Type B pancreatic cell (in vitro differentiated cells): ENCODE measurements around the gene ATP10D. TPM values are rescaled to one million over a fixed set of nuclear protein-coding genes. Genes with fewer than 3 reads are reported as not detected.

Experiments
- DNase-seq: peaks from one replicate; pipeline ENCODE4 v3.0.0; 2021; ENCODE audit warnings: mixed read lengths; ENCODE audit not compliant: unreplicated experiment; ENCODE audit errors: extremely low spot score
- H3K27ac Mint-ChIP-seq: 2 replicates; pipeline ENCODE4 v1.8.0; 2021; ENCODE audit warnings: mild to moderate bottlenecking, mixed read lengths
- H3K27me3 Mint-ChIP-seq: 2 replicates; pipeline ENCODE4 v1.8.0; 2021; ENCODE audit warnings: mixed read lengths
- H3K36me3 Mint-ChIP-seq: 2 replicates; pipeline ENCODE4 v1.8.0; 2021; ENCODE audit warnings: mixed read lengths
- H3K4me1 Mint-ChIP-seq: one replicate; pipeline ENCODE4 v1.8.0; 2021; ENCODE audit warnings: mixed read lengths; ENCODE audit not compliant: unreplicated experiment
- H3K4me3 Mint-ChIP-seq: 2 replicates; pipeline ENCODE4 v1.8.0; 2021; ENCODE audit warnings: mild to moderate bottlenecking, mixed read lengths
- H3K9me3 Mint-ChIP-seq: 2 replicates; pipeline ENCODE4 v1.8.0; 2021; ENCODE audit warnings: mixed read lengths
- total RNA-seq: library from RNA; stranded (reverse); gene quantifications from 2 replicates; pipeline ENCODE4 v1.2.1, GENCODE V29; 2021; ENCODE audit warnings: low replicate concordance
- TF ChIP-seq, protein P1 (sequence below): fragments of 200-600 bp; sonication (generic); conservative IDR thresholded peaks from 2 replicates; pipeline ENCODE4 v1.5.0; 2021; ENCODE audit warnings: antibody characterized with exemption, mild to moderate bottlenecking

ATP10D gene
- total RNA-seq, 1 donor from 2014 or later: 33.5 TPM

DNA sequence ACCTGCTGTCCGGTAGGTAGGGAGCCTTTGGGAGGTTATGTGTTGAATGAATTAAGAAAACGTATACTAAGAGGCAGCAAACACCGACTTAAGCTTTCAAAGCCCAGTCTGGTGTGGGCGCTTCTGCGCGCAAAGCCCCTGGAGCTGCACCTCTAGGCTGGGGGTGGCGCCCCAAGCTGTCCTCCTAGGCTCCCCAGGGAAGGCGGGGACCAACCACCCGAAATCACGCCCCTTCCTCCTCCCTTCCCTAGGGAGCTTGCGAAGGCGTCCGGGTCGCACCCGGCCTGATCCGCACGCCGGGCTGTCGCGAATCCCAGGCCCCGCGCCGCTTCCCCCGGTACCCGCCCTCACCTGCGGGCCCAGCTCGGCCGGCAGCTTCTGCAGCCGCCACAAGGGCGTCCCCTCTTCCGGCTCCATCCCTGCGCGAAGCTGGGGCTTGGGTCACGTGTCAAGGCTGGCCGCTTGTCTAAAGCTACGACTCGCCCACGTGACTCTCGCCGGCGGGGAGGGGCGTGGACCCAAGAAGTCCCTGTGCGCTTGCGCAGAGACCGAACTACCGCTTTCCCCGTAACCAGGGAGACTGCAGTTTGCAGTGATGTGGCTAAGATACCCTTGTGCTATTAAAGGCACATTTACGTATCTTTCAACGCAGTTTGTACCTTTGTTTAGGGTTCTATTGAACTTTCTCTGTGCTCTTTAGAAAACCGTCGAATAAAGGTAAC lies 21.7 kb upstream of the ATP10D start, which contains the start of gene COMMD8:
Gene COMMD8 (minus strand): TSS at position 468 of the 722 bp plus-strand sequence. CDS start 51 bp downstream, at position 417.
- peak; percentile 96 for DNase-seq
- H3K36me3 Mint-ChIP-seq: peaks cover 12% of the 10 kb centered on the region
- H3K4me1 Mint-ChIP-seq: peaks cover 14% of the 10 kb centered on the region
- H3K9me3 Mint-ChIP-seq: no peaks in the 10 kb centered on the region
- TF ChIP-seq, protein P1, sequence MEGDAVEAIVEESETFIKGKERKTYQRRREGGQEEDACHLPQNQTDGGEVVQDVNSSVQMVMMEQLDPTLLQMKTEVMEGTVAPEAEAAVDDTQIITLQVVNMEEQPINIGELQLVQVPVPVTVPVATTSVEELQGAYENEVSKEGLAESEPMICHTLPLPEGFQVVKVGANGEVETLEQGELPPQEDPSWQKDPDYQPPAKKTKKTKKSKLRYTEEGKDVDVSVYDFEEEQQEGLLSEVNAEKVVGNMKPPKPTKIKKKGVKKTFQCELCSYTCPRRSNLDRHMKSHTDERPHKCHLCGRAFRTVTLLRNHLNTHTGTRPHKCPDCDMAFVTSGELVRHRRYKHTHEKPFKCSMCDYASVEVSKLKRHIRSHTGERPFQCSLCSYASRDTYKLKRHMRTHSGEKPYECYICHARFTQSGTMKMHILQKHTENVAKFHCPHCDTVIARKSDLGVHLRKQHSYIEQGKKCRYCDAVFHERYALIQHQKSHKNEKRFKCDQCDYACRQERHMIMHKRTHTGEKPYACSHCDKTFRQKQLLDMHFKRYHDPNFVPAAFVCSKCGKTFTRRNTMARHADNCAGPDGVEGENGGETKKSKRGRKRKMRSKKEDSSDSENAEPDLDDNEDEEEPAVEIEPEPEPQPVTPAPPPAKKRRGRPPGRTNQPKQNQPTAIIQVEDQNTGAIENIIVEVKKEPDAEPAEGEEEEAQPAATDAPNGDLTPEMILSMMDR: peak; percentile 69
- peak within 1 kb of the TSS; percentile 71 for H3K27ac Mint-ChIP-seq
- H3K27me3 Mint-ChIP-seq: no peaks in the 10 kb centered on the region
- H3K4me3 Mint-ChIP-seq: peak within 1 kb of the TSS; percentile 91

DNA sequence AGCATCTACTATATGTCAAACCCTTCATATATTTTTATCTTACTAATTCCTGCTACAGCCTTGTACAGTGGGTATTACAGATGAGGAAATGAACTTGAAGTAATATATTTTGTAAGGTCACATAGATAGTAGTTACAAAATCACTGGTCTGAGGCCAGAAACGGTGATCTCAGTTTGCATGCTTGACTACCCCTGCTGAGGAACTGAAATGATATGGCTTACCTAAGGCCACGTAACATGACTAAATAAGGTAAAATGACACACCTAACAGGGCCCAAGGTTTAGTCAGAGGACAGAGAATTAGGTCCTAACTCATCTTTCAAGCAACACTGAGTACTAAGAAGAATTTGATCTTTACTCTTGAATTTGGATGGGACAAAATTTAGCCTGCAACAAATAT lies 20.1 kb upstream of the ATP10D start:
- no peaks in the 10 kb centered on the region for H3K36me3 Mint-ChIP-seq
- H3K4me1 Mint-ChIP-seq: peaks cover 14% of the 10 kb centered on the region

DNA sequence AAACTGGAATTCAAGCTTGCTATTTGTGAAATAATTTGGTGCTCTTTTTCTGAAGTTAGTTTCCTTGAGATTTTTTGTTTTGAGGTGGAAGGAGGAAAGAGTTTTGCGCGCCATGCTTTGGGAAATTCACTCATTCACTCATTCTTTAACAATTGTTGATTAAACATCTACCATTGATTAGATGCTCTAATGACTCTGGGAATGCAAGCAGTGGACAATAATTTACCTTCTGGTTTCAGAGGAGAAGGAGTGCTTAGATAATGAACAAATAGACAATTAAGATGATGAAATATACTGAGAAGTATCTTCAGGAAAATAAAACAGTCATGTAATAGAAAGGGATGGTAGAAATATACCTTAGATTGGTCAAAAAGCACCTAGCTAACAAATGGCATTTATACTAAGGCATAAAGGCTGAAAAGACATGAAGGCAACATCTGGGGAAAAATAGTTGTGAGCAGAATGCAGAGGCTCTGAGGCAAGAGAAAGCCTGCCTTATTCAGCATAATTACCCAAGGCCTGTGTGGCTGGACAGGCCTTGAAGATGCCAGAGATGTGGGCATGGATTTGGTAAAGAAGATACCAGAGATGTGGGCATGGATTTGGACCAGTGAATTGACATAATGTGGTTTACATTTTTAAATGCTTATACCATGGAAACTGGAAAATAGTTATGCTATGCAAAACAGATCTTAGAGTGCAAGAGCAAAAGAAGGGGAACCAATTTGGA lies 18.9 kb upstream of the ATP10D start:
- Mint-ChIP-seq H3K36me3 (no peaks in the 10 kb centered on the region), H3K4me1 (peaks cover 16% of the 10 kb centered on the region), H3K4me3 (no peak overlapping the region), H3K9me3 (no peaks in the 10 kb centered on the region), H3K27ac (no peak overlapping the region), H3K27me3 (no peaks in the 10 kb centered on the region)
- TF ChIP-seq, protein P1: no peak
- no peak for DNase-seq

More for the DNA sequence above, 20.1 kb upstream of the ATP10D start:
- TF ChIP-seq, protein P1: no peak
- Mint-ChIP-seq H3K27me3 (no peaks in the 10 kb centered on the region), H3K4me3 (no peak overlapping the region), H3K9me3 (no peaks in the 10 kb centered on the region), H3K27ac (no peak overlapping the region)
- no peak for DNase-seq

DNA sequence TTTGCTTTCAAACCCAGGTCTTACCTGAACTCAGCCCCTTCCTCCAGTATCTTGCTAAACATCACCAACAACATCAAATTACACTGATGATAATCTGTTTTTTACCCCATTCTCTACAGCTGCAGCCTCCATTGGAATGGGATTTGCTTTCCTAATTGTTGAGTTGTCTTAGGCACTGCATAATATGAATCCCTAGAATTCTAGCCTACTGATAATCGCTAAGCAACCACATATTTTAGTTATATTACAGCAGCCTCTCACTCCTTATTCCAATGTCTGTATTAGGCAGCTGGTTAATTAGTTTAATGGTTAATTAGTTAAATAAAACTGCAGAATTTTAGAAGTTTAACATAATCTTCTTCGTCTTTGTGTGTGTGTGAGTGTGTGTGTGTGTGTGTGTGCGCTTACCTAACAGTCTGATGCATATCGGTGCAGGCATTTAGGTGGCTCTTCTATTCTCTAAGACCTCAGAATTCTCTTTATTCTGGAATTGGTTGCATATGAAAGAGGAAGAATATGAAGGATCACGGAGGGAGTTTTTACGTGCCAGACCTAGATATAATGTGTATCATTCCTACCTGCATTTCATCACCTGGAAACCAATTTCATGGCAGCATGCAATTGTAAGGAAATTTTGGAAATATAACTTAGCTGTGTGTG lies 16.2 kb upstream of the ATP10D start:
- no peak overlapping the region for H3K4me3 Mint-ChIP-seq

DNA sequence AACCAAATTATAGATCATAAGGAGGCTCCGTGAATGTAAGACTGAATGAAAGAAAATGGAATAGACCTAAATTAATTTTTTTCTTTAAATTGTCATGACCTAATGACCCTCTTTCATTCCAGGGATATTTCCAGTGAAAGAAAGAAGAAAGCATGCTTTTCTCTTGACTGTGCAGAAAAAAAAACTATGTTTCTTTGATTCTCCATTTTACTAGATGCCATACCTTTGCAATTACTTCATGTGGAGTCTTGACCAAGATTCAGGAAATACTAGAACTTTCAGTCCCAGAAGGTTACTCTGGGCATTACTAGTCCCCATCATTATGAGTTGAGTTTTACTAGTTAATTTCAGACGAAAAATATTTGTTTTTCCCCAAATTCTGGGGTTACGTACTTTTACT lies 15.1 kb upstream of the ATP10D start:
- no peak for DNase-seq
- H3K4me3 Mint-ChIP-seq: no peak overlapping the region
- TF ChIP-seq, protein P1: no peak
- no peaks in the 10 kb centered on the region for H3K27me3 Mint-ChIP-seq
- H3K27ac Mint-ChIP-seq: no peak overlapping the region
- H3K36me3 Mint-ChIP-seq: no peaks in the 10 kb centered on the region
- H3K9me3 Mint-ChIP-seq: no peaks in the 10 kb centered on the region
- peaks cover 11% of the 10 kb centered on the region for H3K4me1 Mint-ChIP-seq

More for the DNA sequence above, 16.2 kb upstream of the ATP10D start:
- Mint-ChIP-seq H3K27ac (no peak overlapping the region), H3K27me3 (no peaks in the 10 kb centered on the region), H3K36me3 (no peaks in the 10 kb centered on the region), H3K9me3 (no peaks in the 10 kb centered on the region), H3K4me1 (peaks cover 13% of the 10 kb centered on the region)
- TF ChIP-seq, protein P1: no peak
- no peak for DNase-seq
